ENCODE results near the gene TFB1M.
A peak's percentile ranks its signal among the peaks of the same experiment; 100 is the strongest.
"Not testable (repeated sequence)": the region's sequence is repeated elsewhere in the genome, so short reads cannot be mapped to it uniquely, and the experiment has no call there.

TFB1M gene

GRCh38 chr6:155234167-155234566 lies 80.1 kb downstream of the TFB1M start:
- DNase-seq = no peak

GRCh38 chr6:155232848-155233247 lies 81.4 kb downstream of the TFB1M start:
- DNase-seq = no peak

GRCh38 chr6:155230975-155231374 lies 83.3 kb downstream of the TFB1M start:
- DNase-seq = not testable (repeated sequence)

- DNase-seq = no peak
These were observed 85.6 kb downstream of the TFB1M start for GRCh38 chr6:155228546-155229166.

- DNase-seq = no peak
These were observed 87.2 kb downstream of the TFB1M start for GRCh38 chr6:155227046-155227445.

- DNase-seq = peak; percentile 10 to 31 (median 20)
These were observed 89.7 kb downstream of the TFB1M start for GRCh38 chr6:155224618-155225017.

GRCh38 chr6:155223646-155224451 lies 90.4 kb downstream of the TFB1M start:
- peak; percentile 67 to 88 (median 80) for DNase-seq

- peak; percentile 16 to 62 (median 56) for DNase-seq
These were observed 91.8 kb downstream of the TFB1M start for GRCh38 chr6:155222506-155222905.

- peak; percentile 78 to 89 (median 83) for DNase-seq
These were observed 93.2 kb downstream of the TFB1M start for GRCh38 chr6:155221086-155221485.

GRCh38 chr6:155219858-155220301 lies 94.4 kb downstream of the TFB1M start:
- peak; percentile 14 to 34 (median 23) for DNase-seq

GRCh38 chr6:155219299-155219698 lies 95.0 kb downstream of the TFB1M start:
- DNase-seq = no peak

- DNase-seq = not testable (repeated sequence)
These were observed 95.6 kb downstream of the TFB1M start for GRCh38 chr6:155218711-155219110.

- DNase-seq = no peak
These were observed 97.8 kb downstream of the TFB1M start for GRCh38 chr6:155216312-155217046.

GRCh38 chr6:155215906-155216305 lies 98.4 kb downstream of the TFB1M start:
- no peak for DNase-seq

- DNase-seq = no peak
These were observed 100.5 kb downstream of the TFB1M start for GRCh38 chr6:155213611-155214372.

GRCh38 chr6:155212616-155213380 lies 101.5 kb downstream of the TFB1M start:
- no peak for DNase-seq

GRCh38 chr6:155212106-155212505 lies 102.2 kb downstream of the TFB1M start:
- no peak for DNase-seq

GRCh38 chr6:155207223-155207622 lies 107.1 kb downstream of the TFB1M start:
- DNase-seq = no peak
